Adrenal gland (tissue), 5 donors: Measurements from ENCODE around the gene ELOVL7.

Experiments used
- CTCF ChIP-seq, 6 experiments: fragments of 450-650 bp in 4 of 6; fragments of 200-600 bp in 2 of 6; sonication (generic) in 1 of 6; IDR thresholded peaks; 1 replicate in 5 of 6; 2 replicates in 1 of 6; pipeline versions ENCODE4 v1.5.1 to v1.8.0; 2016 to 2021; ENCODE audit warnings: antibody characterized with exemption in 6 of 6, mild to moderate bottlenecking in 2 of 6, moderate library complexity in 1 of 6
- POLR2A ChIP-seq, 2 donors: fragments of 450-650 bp; IDR thresholded peaks; one replicate each; pipeline ENCODE4 v1.6.1; 2017; ENCODE audit warnings: antibody characterized with exemption in 2 of 2, mild to moderate bottlenecking in 2 of 2, moderate library complexity in 1 of 2
- donor health status: DM: no; HTN: no; CAD: no.

- TF ChIP-seq CTCF (IDR thresholded peaks at IDR 0.05) (no peak), POLR2A (IDR thresholded peaks at IDR 0.05) (no peak)
Measured at GRCh38 chr5:60829490-60830266, 14.4 kb downstream of the ELOVL7 start.
